BJ (cell line): Measurements from ENCODE around the gene RNASEH2B. TPM values are rescaled to one million over a fixed set of nuclear protein-coding genes. Genes with fewer than 3 reads are reported as not detected.
A peak's percentile ranks its signal among the peaks of the same experiment; 100 is the strongest.

ENCODE experiments used
- CTCF ChIA-PET: fragments of 350-600 bp; formaldehyde crosslinking; extraction: SDS; loops from one replicate; lab custom pipeline; 2021; ENCODE audit warnings: antibody characterized with exemption, inconsistent platforms; lab: Yijun Ruan, JAX
- POLR2A ChIA-PET: fragments of 300-600 bp; sonication (Branson Sonifier 250); formaldehyde crosslinking; extraction: SDS; loops from one replicate; lab custom pipeline; 2021; ENCODE audit warnings: antibody characterized with exemption; lab: Charles Lee
- DNase-seq: peaks from one replicate; pipeline ENCODE4 v3.0.0-alpha.2; 2011; ENCODE audit warnings: low read depth
- H3K27me3 ChIP-seq: 2 replicates; pipeline ENCODE4 v1.6.0; 2011; ENCODE audit warnings: low read length; ENCODE audit not compliant: control insufficient read depth, insufficient read depth
- H3K36me3 ChIP-seq: 2 replicates; pipeline ENCODE4 v1.5.1; 2011; ENCODE audit warnings: low read length; ENCODE audit not compliant: control insufficient read depth, insufficient read depth
- H3K4me3 ChIP-seq: 2 replicates; pipeline ENCODE4 v1.5.1; 2011; ENCODE audit warnings: low read depth, mild to moderate bottlenecking, control low read depth, low read length
- CTCF ChIP-seq: IDR thresholded peaks from 2 replicates; pipeline ENCODE4 v1.5.1; 2011; ENCODE audit warnings: low read depth, mild to moderate bottlenecking, control low read depth, inconsistent platforms, low read length, moderate library complexity; ENCODE audit not compliant: insufficient read depth
- polyA plus RNA-seq: library from polyadenylated mRNA; depleted of rRNA; stranded (reverse); fragments of >200 nt; gene quantifications from 2 replicates; pipeline ENCODE4 v1.2.3, GENCODE V29; 2011

The RNASEH2B gene
- polyA plus RNA-seq, 1 experiment = 11.3 TPM

GRCh38 chr13:50990065-50990817 lies 80.7 kb downstream of the RNASEH2B start:
- no peak for TF ChIP-seq CTCF
- CTCF ChIA-PET = interaction anchor here (1.5 kb wide), 1 partner anchor 13 kb away, joined by 3 read pairs; no protein-coding TSS in a partner anchor
- Histone ChIP-seq H3K27me3 (peaks cover 9% of the 10 kb centered on the region), H3K4me3 (no peak overlapping the region), H3K36me3 (no peaks in the 10 kb centered on the region)
- DNase-seq = no peak
- POLR2A ChIA-PET = no interaction called here

GRCh38 chr13:50990818-50991506 lies 81.4 kb downstream of the RNASEH2B start:
- H3K4me3 ChIP-seq = no peak overlapping the region
- no peak for TF ChIP-seq CTCF
- peak; percentile 23 for DNase-seq
- POLR2A ChIA-PET = no interaction called here
- CTCF ChIA-PET = interaction anchor here (1.5 kb wide), 1 partner anchor 14 kb away, joined by 3 read pairs; no protein-coding TSS in a partner anchor
- H3K27me3 ChIP-seq = peaks cover 9% of the 10 kb centered on the region
- no peaks in the 10 kb centered on the region for H3K36me3 ChIP-seq

- Histone ChIP-seq H3K36me3 (no peaks in the 10 kb centered on the region), H3K4me3 (no peak overlapping the region), H3K27me3 (peaks cover 9% of the 10 kb centered on the region)
- ChIA-PET POLR2A (no interaction called here), CTCF (no interaction called here)
- no peak for DNase-seq
- TF ChIP-seq CTCF = no peak
These were observed 82.3 kb downstream of the RNASEH2B start for GRCh38 chr13:50991579-50992521.

- POLR2A ChIA-PET = no interaction called here
These were observed 83.8 kb downstream of the RNASEH2B start for GRCh38 chr13:50993371-50993770.

More at GRCh38 chr13:50993371-50993770, 83.8 kb downstream of the RNASEH2B start:
- no peak for TF ChIP-seq CTCF
- DNase-seq = no peak
- no peak overlapping the region for H3K4me3 ChIP-seq
- CTCF ChIA-PET = no interaction called here
- peaks cover 9% of the 10 kb centered on the region for H3K27me3 ChIP-seq
- no peaks in the 10 kb centered on the region for H3K36me3 ChIP-seq
